Calu3 (cell line): ENCODE measurements around the gene KIF26B. TPM values are rescaled to one million over a fixed set of nuclear protein-coding genes. Genes with fewer than 3 reads are reported as not detected.

ENCODE experiments used
- BruUV-seq: library from RNA; stranded (reverse); fragments of 400-500 nt; replicated peaks from 2 replicates; lab custom pipeline; 2021; lab: Mats Ljungman, UMichigan
- CTCF ChIA-PET: fragments of 300-600 bp; sonication (Branson Sonifier 250); formaldehyde crosslinking; loops from one replicate; lab custom pipeline; 2022; ENCODE audit warnings: antibody characterized with exemption; lab: Charles Lee
- DNase-seq: peaks from one replicate; pipeline ENCODE4 v3.0.0; 2022
- H3K27ac Mint-ChIP-seq: one replicate; pipeline ENCODE4 v1.8.0; 2022; ENCODE audit warnings: mixed read lengths; ENCODE audit not compliant: unreplicated experiment
- H3K27me3 Mint-ChIP-seq: one replicate; pipeline ENCODE4 v1.8.0; 2022; ENCODE audit warnings: mixed read lengths; ENCODE audit not compliant: unreplicated experiment
- H3K36me3 Mint-ChIP-seq: one replicate; pipeline ENCODE4 v1.8.0; 2022; ENCODE audit warnings: mild to moderate bottlenecking, moderate library complexity, mixed read lengths; ENCODE audit not compliant: insufficient read depth, unreplicated experiment
- H3K4me1 Mint-ChIP-seq: one replicate; pipeline ENCODE4 v1.8.0; 2022; ENCODE audit warnings: mild to moderate bottlenecking, low read depth, mixed read lengths; ENCODE audit not compliant: unreplicated experiment
- H3K4me3 Mint-ChIP-seq: one replicate; pipeline ENCODE4 v1.8.0; 2022; ENCODE audit warnings: mild to moderate bottlenecking, low read depth, moderate library complexity, mixed read lengths; ENCODE audit not compliant: unreplicated experiment
- H3K9me3 Mint-ChIP-seq: one replicate; pipeline ENCODE4 v1.8.0; 2022; ENCODE audit warnings: low read depth, mixed read lengths; ENCODE audit not compliant: unreplicated experiment
- CTCF ChIP-seq: fragments of 200-600 bp; IDR thresholded peaks from one replicate; pipeline ENCODE4 v1.8.0; 2022; ENCODE audit warnings: antibody characterized with exemption; ENCODE audit not compliant: unreplicated experiment
- intact Hi-C: fragments of 100-400 bp; cut with micrococcal nuclease; formaldehyde crosslinking; loops from one replicate; pipeline ENCODE4 v1.10.0; 2022; ENCODE audit not compliant: unreplicated experiment
- total RNA-seq: library from RNA; stranded (reverse); gene quantifications from 2 replicates; pipeline ENCODE4 v1.2.3, GENCODE V29; 2022

KIF26B gene
- total RNA-seq, 1 experiment from 2014 or later: 1.1 TPM

- BruUV-seq: no TSS peak
- Mint-ChIP-seq H3K4me1 (no peaks in the 10 kb centered on the region), H3K36me3 (no peaks in the 10 kb centered on the region), H3K4me3 (no peak overlapping the region), H3K27me3 (no peaks in the 10 kb centered on the region), H3K27ac (no peak overlapping the region), H3K9me3 (peaks cover 9% of the 10 kb centered on the region)
- intact Hi-C loops: no loop called here
- CTCF ChIA-PET: interaction anchor here (1.0 kb wide), 1 partner anchor 9 kb away, joined by 3 read pairs; no protein-coding TSS in a partner anchor
- DNase-seq: no peak
- no peak for TF ChIP-seq CTCF
Observed at GRCh38 chr1:245209658-245210435, 55.1 kb downstream of the KIF26B start.

GRCh38 chr1:245211035-245211749 lies 56.4 kb downstream of the KIF26B start:
- Mint-ChIP-seq H3K27me3 (no peaks in the 10 kb centered on the region), H3K4me3 (no peak overlapping the region), H3K4me1 (no peaks in the 10 kb centered on the region), H3K9me3 (peaks cover 9% of the 10 kb centered on the region), H3K36me3 (no peaks in the 10 kb centered on the region), H3K27ac (no peak overlapping the region)
- intact Hi-C loops: no loop called here
- TF ChIP-seq CTCF: no peak
- BruUV-seq: no TSS peak
- CTCF ChIA-PET: no interaction called here
- DNase-seq: no peak

GRCh38 chr1:245211761-245212160 lies 57.0 kb downstream of the KIF26B start:
- H3K4me3 Mint-ChIP-seq: no peak overlapping the region
- no peak overlapping the region for H3K27ac Mint-ChIP-seq
- no TSS peak for BruUV-seq
- H3K36me3 Mint-ChIP-seq: no peaks in the 10 kb centered on the region
- CTCF ChIA-PET: no interaction called here
- DNase-seq: no peak
- H3K9me3 Mint-ChIP-seq: peaks cover 8% of the 10 kb centered on the region
- no peaks in the 10 kb centered on the region for H3K27me3 Mint-ChIP-seq
- H3K4me1 Mint-ChIP-seq: no peaks in the 10 kb centered on the region
- no peak for TF ChIP-seq CTCF
- intact Hi-C loops: no loop called here

GRCh38 chr1:245212221-245212710 lies 57.5 kb downstream of the KIF26B start:
- intact Hi-C loops: no loop called here
- Mint-ChIP-seq H3K27ac (no peak overlapping the region), H3K4me1 (no peaks in the 10 kb centered on the region), H3K9me3 (peaks cover 3% of the 10 kb centered on the region), H3K27me3 (no peaks in the 10 kb centered on the region), H3K36me3 (no peaks in the 10 kb centered on the region), H3K4me3 (no peak overlapping the region)
- CTCF ChIA-PET: no interaction called here
- TF ChIP-seq CTCF: no peak
- no peak for DNase-seq
- no TSS peak for BruUV-seq
